GM19467 (cell line): ENCODE results near the gene RAB20.

Source experiments
- ATAC-seq: cut with Tn5 transposase; IDR thresholded peaks from one replicate; pipeline ENCODE4 v1.9.1; 2021; ENCODE audit warnings: mild to moderate bottlenecking, moderate library complexity; ENCODE audit not compliant: unreplicated experiment

Gene RAB20

GRCh38 chr13:110474713-110475112 is 86.8 kb downstream of the RAB20 start:
- no peak for ATAC-seq
